Stimulated activated CD4-positive, alpha-beta T cell treated with anti-CD3 and anti-CD28 coated beads, Interleukin-2, amount 100 ng/mL, for 48 hours (primary cell): ENCODE data around the gene TTPAL.

Source experiments
- DNase-seq, 2 donors: peaks; one replicate each; pipeline ENCODE4 v3.0.0-alpha.2; 2020

TTPAL gene

DNA sequence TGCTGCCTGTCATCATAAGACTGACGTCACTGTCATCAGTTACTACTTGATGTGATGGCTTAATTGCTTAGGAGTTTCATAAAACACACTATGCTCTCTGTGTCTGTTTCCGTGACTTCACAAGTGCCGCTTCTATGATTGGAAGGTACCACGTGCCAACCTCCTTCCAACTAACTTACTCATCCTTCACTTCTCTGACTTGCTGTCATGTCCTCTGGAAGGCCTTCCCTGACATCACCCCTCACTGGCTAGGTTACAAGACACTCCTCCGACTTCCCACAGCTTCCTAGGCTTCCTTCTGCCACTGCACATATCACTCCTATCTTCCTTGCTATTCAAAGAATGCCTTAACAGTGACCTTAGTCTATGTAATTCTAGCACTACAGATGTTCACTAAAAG, 25.8 kb downstream of the TTPAL start:
- DNase-seq, result no peak

DNA sequence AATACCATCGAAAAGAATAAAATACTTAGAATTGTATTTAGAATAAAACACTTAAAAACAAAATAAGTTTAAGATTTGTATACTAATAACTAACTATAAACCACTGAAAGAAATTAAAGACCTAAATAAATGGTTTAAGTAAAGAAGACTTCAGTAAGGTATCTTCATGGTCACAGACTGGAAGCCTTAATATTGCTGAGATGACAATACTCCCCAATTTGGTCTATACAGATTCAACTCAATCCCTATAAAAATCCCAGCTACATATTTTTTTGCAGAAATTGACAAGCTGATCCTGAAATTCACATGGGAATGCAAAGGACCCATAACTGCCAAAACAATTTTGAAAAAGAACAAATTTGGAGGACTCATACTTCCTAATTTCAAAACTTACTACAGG, 27.3 kb downstream of the TTPAL start:
- no peak for DNase-seq

DNA sequence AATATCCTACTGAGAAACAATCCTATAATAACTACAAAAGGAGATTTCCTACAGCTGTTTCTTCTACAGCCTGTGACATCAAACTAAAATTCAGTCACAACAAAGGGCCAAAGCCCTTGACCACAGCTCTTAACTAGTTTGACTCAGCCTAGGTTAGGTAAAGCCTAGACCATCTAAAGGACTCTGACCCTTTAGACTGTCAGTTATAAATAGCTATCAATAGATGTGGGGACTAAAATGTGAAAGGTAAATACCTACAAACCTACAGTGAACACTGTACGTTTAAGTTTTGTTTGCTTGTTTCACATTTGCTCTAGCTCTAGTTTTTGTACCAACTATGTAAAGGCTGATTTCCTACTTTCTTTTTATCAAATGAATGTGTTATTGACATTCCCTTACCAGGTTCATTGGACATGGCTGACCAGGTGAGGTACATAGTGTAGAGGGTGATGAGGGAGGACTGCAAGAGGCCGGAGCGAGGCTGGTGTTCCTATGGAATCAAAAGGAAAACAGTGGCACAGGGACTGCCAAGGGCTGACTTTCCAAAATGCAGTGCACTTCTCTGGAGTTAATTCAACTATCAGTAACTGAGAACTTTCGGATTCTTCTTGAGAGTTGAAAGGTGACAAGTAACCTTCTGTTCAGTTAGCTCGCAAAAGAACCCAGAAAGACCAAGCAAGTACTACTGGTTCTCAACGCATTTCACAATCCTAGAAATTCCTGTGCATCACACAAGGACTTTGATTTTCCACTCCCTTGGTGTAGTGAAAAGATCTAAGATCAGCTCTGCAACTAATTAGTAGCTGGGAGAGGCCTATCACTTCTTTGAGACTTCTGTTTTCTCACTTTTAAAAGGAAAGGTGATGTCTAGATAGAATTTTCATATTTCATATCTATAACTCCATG, 29.0 kb downstream of the TTPAL start:
- DNase-seq, result no peak

DNA sequence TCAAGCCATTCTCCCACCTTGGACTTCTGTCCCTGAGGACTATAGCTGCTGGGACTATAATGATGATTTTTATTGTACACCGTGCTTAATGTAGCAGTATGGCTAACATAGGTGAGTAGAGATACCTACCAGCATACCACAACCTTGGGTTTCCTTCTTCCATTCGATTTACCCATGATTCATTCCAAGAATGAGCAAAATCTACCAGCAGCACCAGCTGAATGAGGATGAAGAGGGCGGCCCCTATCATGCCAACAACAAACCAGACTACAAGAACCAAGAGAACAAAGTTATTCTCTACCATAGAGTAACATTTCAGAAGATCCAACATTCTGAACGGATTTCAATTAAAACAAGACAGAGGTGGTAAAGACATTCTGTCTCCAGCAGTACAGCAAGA, 34.1 kb downstream of the TTPAL start:
- DNase-seq, result no peak

DNA sequence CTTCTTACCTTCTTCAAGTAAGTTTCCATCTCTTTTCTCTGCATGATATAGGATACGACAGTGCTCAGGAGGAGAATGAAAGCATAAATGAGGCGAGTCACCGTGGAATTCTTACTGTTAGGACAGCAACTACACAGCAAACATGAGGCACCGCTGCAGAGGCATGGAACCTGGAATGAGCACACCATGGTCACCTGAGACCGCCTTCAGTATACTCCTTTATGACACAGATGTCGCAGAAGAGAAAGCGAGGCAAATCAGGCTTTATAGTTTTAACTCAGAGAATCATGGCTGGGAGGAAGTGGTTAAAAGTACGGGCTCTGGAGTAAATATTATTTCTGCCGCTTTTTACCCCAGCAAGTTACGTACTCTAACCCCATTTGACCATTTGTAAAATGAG, 38.2 kb downstream of the TTPAL start:
- DNase-seq, result no peak

DNA sequence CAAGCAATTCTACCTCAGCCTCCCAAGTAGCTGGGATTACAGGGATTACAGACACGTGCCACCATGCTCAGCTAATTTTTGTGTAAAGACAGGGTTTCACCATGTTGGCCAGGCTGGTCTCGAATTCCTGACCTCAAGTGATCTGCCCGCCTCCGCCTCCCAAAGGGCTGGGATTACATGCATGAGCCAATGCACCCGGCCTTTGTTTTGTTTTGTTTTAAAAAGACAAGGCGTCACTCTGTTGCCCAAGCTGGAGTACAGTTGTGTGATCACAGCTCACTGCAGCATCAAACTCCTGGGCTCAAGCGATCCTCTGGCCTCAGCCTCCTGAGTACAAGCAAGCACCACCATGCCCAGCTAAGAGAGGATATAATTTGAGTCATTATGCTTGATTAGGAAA, 40.8 kb downstream of the TTPAL start:
- no peak for DNase-seq

DNA sequence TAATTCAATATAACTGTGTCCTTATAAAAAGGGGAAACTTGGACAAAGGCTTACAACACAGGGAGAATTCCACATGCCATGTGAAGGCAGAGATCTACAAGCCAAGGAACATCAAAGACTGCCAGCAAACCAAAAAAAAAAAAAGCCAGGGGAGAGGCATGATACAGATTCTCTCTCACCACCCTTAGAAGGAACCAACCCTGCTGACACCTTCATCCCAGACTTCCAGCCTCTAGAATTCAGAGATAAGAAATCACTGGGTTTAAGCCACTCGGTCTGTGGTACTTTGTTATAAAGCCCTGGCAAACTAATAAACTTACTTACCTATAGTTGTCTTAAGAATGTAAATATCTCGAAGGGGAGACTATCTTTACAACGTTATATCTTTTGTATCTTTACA, 41.8 kb downstream of the TTPAL start:
- no peak for DNase-seq

DNA sequence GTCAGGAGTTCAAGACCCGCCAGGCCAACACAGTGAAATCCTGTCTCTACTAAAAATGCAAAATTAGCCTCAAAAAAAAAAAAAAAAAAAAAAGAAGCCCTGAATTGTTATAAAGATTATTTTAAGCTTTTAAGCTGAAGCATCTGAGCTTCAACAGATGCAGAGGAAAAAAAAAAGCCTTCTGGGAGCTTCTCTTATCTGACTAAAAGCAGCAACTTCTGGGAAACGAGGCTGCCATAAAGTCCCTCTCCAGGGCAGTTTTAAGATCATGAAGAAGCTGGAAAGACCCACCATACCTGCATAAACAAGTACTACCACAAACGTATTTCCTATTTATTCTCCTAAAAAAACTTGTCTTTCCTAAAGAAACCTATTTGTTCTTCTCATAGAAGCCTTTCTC, 42.6 kb downstream of the TTPAL start:
- no peak for DNase-seq

DNA sequence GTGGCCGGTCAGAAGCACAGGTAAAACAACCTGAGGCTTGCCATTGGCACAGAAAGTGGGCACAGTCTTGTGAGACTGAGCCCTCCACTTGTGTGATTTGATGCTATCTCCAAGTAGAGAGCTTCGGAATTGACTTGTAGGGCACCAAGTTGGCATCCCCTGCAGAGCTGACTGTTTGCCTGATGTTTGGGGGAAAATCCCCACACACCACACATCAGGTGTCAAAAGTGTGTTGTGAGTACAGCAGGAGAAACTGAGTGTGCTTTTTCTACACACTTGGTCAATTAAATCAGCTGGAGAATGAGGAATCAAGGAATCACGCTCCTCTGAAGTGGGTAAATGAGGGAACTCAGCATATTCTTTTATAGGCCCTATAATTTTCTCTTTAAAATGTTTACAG, 45.2 kb downstream of the TTPAL start:
- DNase-seq, result no peak

DNA sequence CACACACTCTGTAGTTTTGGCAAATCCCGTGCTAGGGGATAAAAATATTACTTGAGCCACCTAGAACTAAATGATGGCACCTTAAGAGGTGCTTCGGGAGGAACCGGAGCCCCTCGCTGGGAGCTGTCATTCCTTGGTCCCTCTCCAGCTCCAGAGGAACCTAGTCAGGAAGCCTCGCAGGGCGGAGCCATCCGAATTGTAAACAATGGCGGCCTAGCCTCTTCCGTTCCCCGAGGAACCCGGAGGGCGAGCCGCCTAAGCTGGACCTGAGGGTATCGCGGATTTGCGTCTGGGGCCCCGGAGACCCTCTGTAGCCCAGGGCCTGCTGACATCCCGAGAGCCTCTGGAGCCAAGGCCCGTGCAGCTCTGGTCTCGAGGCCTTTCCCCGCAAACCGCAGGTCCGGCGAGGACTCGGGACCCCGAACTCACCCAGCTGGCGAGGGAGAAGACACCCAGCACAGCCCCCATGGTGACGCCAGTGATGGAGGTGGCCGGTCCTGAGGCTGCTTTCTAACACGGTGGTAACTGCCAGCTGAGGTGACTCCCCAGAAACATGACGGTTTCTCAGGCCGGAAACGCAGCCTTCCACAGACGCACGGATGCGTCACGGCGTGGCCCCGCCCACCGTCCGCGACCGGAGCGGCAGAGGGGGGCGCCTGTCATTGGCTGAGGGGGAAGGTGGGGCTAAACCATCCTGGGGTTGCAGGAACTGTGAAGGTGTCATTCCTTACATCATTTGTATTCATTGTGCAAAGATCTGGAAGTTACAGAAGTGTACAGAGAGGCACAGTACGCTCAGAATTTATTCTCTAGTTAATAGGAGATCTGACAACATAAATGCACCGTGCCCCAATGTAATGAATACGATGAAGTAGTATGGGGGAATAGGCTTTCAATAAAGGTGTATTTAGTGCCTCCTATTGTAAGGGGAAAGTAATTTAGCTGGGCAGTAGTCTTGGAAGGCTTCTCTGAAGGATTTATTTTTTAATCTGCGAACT, 46.1 kb downstream of the TTPAL start, which contains the start of gene SERINC3:
Gene SERINC3 (minus strand): TSS at position 587 of the 998 bp plus-strand sequence. CDS start 119 bp downstream, at position 468.
- DNase-seq, result peak; percentile 93 to 97

DNA sequence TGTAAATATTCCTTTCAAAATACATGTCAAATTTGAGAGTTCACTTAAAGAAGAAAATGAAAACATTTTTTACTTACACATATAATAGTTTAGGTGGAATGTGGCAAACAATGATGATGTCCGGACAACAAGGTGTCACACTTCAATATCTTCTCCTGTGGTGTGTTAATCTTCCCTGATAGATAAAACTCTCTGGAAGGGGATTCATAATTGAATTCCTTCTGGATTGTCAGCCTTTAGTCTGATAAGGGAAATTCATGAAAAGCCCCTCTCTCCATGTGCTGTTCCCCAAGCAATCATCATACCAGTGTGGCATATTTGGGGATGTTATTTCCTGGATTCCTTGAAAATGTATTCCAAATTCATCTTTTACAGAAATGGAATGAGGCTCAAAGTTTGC, 47.2 kb downstream of the TTPAL start:
- DNase-seq, result no peak

DNA sequence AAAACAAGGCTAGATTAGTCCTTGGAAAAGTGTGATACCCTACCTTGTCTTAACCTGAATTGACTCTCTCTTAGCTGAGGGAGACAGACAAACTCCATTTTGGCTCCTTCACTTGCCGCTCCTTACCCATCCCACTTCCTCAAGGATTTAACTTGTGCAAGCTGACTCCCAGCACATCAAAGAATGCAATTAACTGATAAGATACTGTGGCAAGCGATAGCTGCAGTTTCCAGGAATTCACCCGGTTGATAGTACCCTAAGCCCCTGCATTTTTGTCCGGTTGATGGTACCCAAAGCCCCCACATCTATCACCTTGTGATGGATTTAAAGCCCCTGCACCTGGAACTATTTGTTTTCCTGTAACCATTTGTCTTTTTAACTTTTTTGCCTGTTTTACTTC, 48.1 kb downstream of the TTPAL start:
- no peak for DNase-seq

DNA sequence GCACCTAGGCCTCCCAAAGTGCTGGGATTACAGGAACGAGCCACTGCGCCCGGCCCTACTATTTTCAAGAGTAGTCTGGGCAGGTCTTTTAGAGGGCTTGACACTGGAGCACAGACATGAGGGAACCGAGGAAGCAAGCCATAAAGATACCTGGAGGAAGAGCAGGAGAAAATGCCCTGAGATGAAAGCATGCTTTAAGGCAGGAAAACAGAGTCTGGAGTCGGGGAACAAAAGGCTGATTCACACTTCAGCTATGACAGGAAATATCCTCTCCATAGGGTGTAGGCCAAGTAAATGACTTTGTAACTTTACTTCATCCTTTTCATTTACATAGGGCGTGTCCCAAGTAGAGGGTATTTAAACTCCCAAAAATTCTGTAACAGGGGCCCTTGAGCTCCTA, 50.5 kb downstream of the TTPAL start:
- no peak for DNase-seq

DNA sequence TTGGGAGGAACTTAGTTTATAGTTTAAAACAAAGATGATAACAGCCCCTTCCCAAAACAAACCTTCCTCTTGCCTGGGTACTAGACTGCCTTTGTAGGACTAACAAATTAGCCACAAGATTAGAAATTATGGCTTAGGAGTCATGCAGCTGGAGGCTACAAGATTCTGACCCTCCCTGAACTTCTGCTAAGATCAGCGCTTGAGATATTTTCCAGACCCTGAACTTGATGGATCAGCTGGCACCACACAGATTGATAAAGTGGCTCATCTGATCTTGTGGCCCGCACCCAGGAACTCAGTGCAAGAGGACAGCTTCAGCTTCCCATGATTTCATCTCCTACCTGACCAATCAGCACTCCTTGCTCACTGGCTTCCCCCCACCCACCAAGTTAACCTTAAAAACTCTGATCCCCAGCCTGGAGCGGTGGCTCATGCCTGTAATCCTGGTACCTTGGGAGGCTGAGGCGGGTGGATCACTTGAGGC, 52.1 kb downstream of the TTPAL start:
- no peak for DNase-seq

DNA sequence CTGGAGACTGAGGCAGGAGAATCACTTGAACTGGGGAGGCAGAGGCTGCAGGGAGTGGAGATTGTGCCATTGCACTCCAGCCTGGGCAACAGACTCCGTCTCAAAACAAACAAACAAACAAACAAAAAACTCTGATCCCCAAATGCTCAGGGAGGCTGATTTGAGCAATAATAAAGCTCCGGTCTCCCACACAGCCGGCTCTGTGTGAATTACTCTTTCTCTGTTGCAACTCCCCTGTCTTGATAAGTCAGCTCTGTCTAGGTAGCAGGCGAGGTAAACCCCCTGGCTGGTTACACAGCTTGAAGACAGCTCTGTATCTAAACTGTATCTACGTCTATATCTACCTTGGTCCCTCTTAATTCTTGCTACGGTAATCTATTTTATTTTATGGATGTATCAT, 52.6 kb downstream of the TTPAL start:
- DNase-seq, result no peak

DNA sequence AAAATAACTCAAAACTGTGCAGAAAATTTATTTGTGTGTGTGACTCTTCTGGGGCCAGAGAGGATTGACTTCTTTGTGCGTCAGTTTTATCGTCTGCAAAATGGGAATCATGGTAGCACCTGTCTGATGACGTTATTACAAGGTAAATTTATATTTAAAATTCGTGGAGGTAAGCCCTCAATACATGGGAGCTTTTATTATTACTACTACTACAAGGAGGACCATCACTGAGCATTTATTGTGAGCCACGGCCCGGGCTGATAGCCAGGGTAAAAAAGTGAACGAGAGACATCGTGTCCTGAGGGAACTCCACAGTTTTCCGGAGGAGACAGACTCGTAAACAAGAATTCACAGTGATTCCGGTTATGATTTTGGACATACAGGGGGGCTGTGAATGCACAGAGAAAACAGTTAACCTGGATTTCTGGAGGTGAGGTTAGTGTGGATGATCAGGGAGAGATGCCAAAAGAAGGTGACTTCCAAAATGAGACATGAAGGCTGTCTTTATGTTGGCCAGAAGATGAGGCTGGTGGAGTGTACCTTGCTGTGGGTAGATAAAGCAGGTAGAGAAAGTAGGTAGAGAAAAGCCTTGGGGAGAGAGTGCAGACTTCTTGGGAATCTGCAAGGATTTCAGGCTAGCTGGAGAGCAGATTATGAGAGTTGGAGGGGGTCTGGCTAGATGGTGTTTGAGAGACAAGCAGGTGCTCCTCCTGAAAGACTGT, 56.7 kb downstream of the TTPAL start:
- no peak for DNase-seq

DNA sequence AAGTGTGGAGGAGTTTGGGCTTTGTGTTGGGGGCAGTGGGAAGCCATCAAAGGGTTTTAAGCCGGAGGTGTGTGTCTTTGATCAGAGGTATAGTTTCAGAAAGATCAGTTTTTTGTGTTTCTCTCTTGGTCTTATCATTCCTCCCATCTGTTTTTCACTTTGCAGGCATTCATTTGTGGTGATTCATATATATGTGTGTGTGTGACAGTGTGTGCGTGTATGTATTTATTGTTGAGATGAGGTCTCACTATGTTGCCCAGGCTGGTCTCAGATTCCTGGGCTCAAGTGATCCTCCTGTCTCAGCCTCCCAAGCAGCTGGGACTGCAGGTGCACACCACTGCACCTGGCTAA, 57.3 kb downstream of the TTPAL start:
- DNase-seq, result no peak

DNA sequence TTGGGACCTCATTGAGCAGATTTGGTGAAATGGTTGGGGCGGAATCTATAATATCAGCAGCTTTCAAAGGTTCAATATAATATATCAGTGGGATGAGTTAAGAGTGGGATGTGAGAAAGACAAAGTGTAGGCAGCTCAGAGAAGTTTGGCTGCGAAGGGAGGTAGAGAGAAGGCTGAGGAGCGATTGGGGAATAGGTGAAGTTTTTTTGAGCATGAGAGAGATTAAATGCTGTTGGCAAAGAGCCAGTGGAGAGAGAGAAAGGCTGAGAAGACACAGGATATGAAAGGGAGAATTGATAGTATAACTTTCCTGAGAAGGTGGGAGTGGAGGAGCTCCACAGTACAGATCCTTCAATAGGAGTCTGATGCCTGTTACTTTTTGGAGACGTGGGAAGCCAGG, 58.3 kb downstream of the TTPAL start:
- no peak for DNase-seq

DNA sequence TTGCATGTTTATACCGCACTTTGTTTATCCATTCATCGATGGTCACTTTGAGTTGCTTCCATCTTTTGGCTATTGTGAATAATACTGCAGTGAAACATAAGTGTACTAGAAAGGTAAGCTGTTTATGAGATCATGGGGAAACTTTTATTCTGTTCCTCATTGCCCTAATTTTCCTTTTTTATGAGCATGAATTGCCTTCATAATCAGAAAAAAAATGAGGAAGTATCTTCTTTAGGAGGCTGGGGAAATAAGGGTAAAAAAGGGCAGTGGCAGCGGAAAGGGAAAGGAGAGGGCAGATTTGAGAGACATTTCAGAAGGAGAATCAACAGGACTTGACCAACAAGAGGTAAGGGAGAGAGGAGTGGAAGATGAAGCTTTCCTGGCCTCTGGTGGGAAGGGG, 60.5 kb downstream of the TTPAL start:
- DNase-seq, result no peak

DNA sequence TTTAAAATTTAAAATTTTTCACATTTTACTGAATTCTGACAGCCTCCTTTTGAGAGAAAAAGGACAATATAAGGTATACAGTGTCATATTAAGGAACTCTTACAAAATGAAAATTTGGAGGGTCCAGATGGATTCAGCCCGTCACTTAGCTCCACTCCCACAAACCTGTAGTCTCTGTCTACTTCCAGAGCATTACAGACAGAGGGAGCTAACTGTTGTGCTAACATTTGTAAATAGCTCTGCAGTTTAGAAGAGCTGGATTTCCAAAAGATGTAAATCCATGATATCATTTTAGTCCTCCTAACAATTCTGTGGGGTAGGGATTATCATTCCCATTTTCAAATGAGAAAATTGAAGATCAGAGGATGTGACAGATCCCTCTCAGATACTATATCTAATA, 62.3 kb downstream of the TTPAL start:
- no peak for DNase-seq

DNA sequence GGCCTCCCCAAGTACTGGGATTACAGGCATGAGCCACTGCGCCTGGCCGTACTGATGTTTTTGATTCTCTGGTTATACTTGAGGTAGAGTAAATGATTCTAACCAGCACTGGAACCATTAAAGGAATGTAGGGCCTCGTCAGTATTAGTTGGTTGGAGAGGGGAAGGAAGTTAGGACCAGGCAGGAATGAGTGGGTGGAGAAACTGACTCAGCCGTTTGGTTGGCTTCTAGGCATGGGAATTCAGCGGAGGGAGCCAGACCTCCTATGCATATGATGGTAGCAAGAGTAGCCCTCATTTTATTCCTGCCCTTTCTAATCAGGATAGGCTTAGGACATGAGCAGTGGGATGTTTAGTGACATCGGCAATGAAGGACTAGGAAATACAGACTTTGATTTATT, 65.2 kb downstream of the TTPAL start:
- no peak for DNase-seq

DNA sequence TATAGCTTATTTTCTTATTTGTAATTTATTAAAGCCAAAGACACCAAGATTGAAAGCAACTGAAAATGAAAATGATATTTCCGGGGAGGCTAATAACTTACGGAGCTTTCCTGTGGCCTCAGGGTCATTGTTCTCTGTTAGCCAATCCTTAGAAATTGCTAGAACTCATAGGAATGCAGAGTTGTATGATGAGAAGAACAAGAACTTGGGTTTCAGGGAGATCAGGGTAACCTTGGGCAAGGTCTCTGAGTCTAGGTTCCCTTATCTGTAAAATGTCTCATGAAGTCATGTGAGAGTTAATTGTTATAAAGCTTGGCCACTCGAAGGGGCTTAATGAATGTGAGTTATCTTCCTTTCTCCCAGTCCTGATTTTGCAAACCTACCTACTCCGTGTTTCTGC, 66.3 kb downstream of the TTPAL start:
- no peak for DNase-seq

DNA sequence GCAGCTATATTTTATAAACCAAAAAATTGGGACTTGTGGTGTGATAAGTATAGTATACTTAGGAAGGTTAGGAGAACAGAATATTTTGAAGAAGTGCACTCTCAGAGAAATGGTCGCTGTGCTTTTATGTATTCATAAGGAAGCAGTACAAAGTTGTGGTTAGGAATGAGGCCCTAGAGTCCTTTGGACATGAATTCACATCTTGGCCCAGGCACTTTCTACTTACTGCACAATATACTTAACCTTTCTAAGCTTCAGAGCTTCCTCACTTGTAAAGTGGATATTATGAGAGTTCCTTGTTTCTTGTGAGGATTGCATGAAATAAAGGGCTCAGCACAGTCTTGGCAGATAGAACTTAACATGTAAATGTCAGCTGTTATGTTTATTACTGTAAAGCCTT, 67.2 kb downstream of the TTPAL start:
- DNase-seq, result no peak
